Measurements from ENCODE around the gene MYO7A.

Gene MYO7A

GRCh38 chr11:77112641-77113381 lies 15.2 kb upstream of the MYO7A start:
- no peak for DNase-seq (ENCODE audit: low spot score)

- no peak for DNase-seq (ENCODE audit: low spot score)
Measured at GRCh38 chr11:77113382-77114088, 14.5 kb upstream of the MYO7A start.

- DNase-seq (ENCODE audit: low spot score): no peak
Measured at GRCh38 chr11:77114089-77114463, 14.0 kb upstream of the MYO7A start.

- DNase-seq (ENCODE audit: low spot score): no peak
Measured at GRCh38 chr11:77115181-77115611, 12.8 kb upstream of the MYO7A start.

GRCh38 chr11:77115956-77116355 lies 12.1 kb upstream of the MYO7A start:
- no peak for DNase-seq (ENCODE audit: low spot score)

GRCh38 chr11:77117492-77117891 lies 10.6 kb upstream of the MYO7A start:
- DNase-seq (ENCODE audit: low spot score): no peak

GRCh38 chr11:77118086-77118485 lies 10.0 kb upstream of the MYO7A start:
- DNase-seq (ENCODE audit: low spot score): no peak

GRCh38 chr11:77118971-77119370 lies 9.1 kb upstream of the MYO7A start:
- no peak for DNase-seq (ENCODE audit: low spot score)

- no peak for DNase-seq (ENCODE audit: low spot score)
Measured at GRCh38 chr11:77119531-77119936, 8.5 kb upstream of the MYO7A start.

- DNase-seq (ENCODE audit: low spot score): no peak
Measured at GRCh38 chr11:77120571-77120970, 7.5 kb upstream of the MYO7A start.

GRCh38 chr11:77121096-77121640 lies 6.9 kb upstream of the MYO7A start:
- DNase-seq (ENCODE audit: low spot score): no peak

- DNase-seq (ENCODE audit: low spot score): no peak
Measured at GRCh38 chr11:77121876-77122575, 6.0 kb upstream of the MYO7A start.

GRCh38 chr11:77122576-77123212 lies 5.4 kb upstream of the MYO7A start:
- DNase-seq (ENCODE audit: low spot score): no peak

- no peak for DNase-seq (ENCODE audit: low spot score)
Measured at GRCh38 chr11:77123591-77123990, 4.5 kb upstream of the MYO7A start.

GRCh38 chr11:77124041-77124440 lies 4.0 kb upstream of the MYO7A start:
- DNase-seq (ENCODE audit: low spot score): no peak

GRCh38 chr11:77124488-77124887 lies 3.6 kb upstream of the MYO7A start:
- no peak for DNase-seq (ENCODE audit: low spot score)

- DNase-seq (ENCODE audit: low spot score): no peak
Measured at GRCh38 chr11:77125191-77125590, 2.9 kb upstream of the MYO7A start.

- DNase-seq (ENCODE audit: low spot score): no peak
Measured at GRCh38 chr11:77125695-77126094, 2.4 kb upstream of the MYO7A start.

GRCh38 chr11:77126156-77126775 lies 1.8 kb upstream of the MYO7A start:
- DNase-seq (ENCODE audit: low spot score): no peak

GRCh38 chr11:77126861-77127234 lies 1.2 kb upstream of the MYO7A start:
- no peak for DNase-seq (ENCODE audit: low spot score)

- DNase-seq (ENCODE audit: low spot score): peak; percentile 48
Measured at GRCh38 chr11:77127235-77127911, 673 bp upstream of the MYO7A start.

Measured in CD4-positive, alpha-beta T cell treated with Interleukin-2 at 100 ng/mL for 4 hours (primary cell).